Left ventricle myocardium superior (tissue), 1 donor: ENCODE results near the gene FAM118B. TPM values are rescaled to one million over a fixed set of nuclear protein-coding genes. Genes with fewer than 3 reads are reported as not detected.

Experiments
- ATAC-seq: fragments of 200-7000 bp; cut with Tn5 transposase; one replicate; pipeline ENCODE4 v1.9.1; 2020; ENCODE audit warnings: mild to moderate bottlenecking, moderate library complexity
- DNase-seq: peaks from one replicate; pipeline ENCODE4 v3.0.0-alpha.2; 2020
- intact Hi-C: fragments of 100-400 bp; cut with micrococcal nuclease; formaldehyde crosslinking; loops from one replicate; pipeline ENCODE4 v1.11.0; 2022
- long read RNA-seq: library from polyadenylated mRNA; unstranded; transcript quantifications from one replicate; pipeline ENCODE4 v2.0.0, GENCODE V29; 2021
- total RNA-seq: library from RNA; stranded (reverse); fragmentation: NEBNext Ultra II Directional; extraction: Animal tissue kit (Norgen Biotek cat#: 25700); gene quantifications from one replicate; pipeline ENCODE4 v1.2.1, GENCODE V29; 2021
- donor health status: DM: no; HTN: yes; CAD: no; lungs with severe emphysema.

Gene FAM118B
- 25.1 TPM for total RNA-seq
- long read RNA-seq, transcript FAM118B-209 (9 exons, 2,402 nt) = major isoform, 22 of 43 reads
- long read RNA-seq, partial matches to known transcripts = 2 of 43 reads
- long read RNA-seq, other reads (novel, unspliced or antisense) = 17 of 43 reads

DNA sequence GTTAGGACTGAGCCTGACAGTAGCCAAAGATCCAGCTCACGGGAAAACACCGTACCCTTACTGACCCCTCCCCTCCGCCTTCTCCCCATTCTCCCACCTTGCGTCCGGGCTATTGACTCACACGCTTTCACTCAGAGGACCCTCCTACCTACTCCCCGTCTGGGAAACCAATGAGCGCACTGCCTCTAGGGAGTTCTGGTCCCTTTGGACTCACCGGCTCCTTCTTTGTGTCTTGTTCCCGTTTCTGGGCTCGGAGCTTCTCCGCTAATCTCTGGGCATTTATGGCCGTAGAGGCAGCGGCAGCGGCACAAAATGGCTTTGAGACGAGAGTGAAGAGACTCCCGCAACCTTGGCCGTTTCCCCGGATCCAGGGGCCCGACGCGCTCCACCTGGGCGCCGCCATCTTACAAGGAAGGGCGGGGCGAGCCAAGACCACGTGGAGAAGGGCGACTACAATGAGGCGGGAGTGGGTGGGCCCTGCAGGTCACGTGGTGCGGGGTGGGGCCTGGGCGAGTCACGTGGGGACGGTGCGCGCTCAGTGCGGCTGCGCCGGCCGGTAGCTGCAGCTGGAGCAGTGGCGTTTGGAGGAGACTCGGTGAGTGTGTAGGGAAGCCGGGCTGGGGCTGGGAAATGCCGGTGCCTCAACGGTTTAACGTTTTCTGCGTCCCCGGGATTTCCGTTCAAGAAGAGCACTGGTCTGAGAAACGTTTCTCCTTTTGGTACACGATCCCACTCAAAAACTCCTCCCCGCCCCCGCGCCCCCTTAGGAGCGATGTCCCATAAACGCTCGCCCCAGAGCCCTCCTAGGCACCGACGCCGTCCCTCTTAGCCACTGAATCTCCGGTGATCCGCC lies at the start of gene FAM118B, which contains the start of gene RPUSD4:
FAM118B (plus strand) TSS at position 547 of the 853 bp plus-strand sequence. CDS start 23,220 bp downstream, outside the sequence.
RPUSD4 (minus strand) TSS at position 415 of the 853 bp plus-strand sequence; CDS start at position 403, 12 bp downstream.
- intact Hi-C loops = loop anchor here (10.0 kb wide), 1 partner anchor 53 kb away; the partner anchor contains the start of genes FOXRED1 and SRPRA
- DNase-seq (peak; percentile 99), ATAC-seq (peak; percentile 99)

DNA sequence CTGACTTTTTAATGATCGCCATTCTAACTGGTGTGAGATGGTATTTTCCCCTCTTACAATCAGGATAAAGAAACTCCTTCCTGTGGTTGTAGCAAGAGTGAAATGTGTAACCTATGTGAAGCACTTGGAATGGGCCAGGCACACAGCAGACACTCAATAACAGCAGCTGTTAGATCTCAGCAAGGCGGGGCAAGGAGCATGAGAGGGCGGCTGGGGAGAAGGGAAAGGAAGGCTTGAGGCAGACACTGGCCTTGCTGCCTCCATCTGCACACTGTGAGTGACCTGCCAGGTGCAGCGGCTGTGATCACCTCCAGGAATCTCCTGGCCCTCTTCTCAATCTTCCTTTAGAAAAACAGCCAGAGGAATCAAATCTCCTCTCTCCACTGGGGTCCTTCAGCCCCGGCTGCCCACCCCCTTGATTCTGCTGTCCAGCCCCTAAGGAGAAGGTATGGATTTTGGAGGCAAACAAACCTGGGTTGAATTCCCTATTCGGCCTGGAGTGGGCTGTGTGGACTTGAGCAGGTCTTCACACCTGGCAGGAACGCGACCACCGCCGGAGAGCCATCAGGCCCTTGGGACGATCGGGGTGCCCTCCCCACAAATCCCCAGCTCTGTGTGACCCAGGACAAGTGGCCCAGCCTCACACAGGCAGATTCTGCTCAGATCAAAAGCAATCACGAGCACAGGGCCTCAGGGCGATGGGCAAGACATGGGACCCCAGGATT lies 49.1 kb upstream of the FAM118B start:
- ATAC-seq (no peak), DNase-seq (no peak)
- intact Hi-C loops = no loop called here

DNA sequence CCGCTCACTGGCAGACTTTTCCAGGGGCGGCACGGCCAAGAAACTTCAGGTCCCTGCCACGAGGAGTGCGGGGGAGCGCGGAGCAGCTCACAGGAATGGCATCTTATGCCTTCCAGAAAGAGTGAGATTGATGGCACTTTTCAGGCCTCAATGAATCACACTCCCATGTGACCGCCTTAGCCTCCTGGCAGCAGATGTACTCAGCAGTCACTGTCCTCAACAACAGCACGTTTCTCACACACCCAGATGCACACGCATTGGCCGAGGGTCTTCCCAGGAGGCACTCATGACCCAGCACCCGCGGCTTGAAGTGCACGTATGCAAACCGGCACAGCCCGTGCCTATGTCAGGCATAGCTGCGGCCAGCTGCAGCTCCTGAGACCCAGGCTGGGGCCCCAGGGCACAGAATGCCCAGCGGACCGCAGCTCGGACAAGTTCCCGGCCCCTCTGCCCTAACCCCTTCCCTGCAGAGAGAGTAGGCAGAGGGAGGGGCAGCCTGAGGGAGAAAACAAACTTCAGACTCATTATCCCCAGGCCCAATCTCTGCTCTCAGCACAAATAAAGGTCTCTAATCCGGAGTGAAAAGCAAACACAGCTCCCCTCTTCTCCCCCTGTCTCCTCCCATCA lies 48.4 kb upstream of the FAM118B start:
- intact Hi-C loops = no loop called here
- no peak for ATAC-seq

DNA sequence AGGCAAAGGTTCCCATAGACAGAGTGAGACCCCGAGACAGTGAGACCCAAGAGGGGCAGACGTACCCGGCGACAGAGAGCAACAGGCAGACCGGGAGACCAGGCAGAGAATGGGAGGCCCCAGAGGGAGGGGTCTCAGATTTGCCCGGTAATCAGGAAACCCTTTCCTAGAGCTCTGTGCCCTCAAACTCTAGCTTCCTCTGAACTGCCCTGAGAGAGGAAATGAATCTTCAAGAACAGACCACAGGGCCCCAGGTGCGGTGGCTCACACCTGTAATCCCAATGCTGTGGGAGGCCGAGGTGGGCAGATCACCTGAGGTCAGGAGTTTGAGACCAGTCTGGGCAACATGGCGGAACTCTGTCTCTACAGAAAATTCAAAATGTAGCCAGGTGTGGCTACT lies 47.8 kb upstream of the FAM118B start:
- intact Hi-C loops = no loop called here
- no peak for ATAC-seq
- no peak for DNase-seq

More for the DNA sequence above, 48.4 kb upstream of the FAM118B start:
- no peak for DNase-seq

DNA sequence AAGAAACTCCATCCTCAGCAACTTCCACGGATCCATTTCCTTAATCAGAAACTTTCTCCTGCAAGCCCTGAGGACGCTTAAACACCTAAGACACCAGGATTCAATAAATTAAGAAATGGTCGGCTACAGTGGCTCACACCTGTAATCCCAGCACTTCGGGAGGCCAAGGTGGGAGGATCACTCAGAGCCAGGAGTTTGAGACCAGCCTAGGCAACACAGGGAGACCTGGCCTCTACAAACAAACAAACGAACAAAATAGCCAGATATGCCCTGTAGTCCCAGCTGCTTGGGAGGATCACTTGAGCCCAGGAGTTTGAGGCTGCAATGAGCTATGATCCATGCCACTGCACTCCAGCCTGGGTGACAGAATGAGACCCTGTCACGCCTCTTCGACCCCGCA lies 46.8 kb upstream of the FAM118B start:
- intact Hi-C loops = no loop called here
- DNase-seq = no peak
- ATAC-seq = no peak

DNA sequence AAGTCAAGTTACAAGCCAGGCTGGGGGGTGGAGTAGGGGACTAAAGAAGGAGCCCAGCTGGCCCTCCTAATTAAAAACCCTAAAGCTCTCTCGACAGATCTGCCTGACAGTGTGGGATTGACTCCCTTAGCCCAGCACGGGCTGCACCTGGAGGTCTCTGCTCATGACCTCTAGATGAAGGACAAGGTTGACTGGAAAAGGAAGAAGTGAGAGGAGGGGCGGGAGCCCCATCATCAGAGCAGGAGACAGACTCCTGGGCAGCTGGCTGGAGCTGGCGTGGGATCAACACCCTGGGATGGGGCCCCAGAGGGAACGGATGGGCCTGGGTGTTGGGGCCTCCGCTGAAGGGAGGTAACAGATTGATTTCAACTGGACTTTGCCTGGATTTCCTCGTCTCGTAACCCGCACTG lies 46.3 kb upstream of the FAM118B start:
- DNase-seq = no peak
- ATAC-seq = no peak
- intact Hi-C loops = no loop called here

DNA sequence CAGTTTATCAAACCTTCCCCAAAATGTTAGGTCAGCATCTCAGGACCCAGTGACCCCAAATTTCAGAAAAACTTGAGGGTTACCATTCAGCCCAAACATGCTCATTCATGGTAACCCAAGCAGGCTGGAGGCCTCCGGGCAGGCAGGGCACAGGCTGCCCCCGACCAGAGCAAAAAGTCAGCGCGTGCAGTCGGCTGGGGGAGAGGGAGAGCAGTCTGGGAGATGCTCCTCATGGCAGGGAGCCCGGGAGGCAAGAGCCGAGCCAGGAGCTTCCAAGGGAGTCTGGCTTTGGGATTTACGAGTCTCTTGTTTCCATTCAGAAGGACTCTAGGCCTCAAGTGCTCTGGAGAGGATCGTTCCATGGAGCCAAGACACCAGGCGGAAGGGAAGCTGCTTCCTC lies 45.8 kb upstream of the FAM118B start:
- no peak for ATAC-seq
- intact Hi-C loops = no loop called here
- peak; percentile 49 for DNase-seq

DNA sequence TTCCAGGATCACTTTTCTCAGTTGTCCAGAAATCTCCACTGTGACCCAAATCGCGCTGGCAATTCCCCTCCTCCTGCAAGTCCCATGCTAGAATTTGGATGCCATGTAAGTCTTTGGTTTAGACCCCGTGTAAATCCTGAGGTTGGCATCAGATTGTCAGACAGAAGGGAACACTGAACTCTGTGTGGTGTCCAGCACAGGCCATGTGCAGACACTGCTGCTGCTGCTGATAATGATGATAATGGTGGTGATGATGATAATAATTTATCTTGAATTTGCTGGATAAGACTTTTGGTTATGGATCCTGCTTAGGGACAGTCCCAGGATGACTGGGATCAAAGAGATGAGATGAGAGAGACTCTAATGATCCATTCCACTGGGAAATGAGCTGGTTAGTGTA lies 45.2 kb upstream of the FAM118B start:
- ATAC-seq (no peak), DNase-seq (no peak)
- intact Hi-C loops = no loop called here

DNA sequence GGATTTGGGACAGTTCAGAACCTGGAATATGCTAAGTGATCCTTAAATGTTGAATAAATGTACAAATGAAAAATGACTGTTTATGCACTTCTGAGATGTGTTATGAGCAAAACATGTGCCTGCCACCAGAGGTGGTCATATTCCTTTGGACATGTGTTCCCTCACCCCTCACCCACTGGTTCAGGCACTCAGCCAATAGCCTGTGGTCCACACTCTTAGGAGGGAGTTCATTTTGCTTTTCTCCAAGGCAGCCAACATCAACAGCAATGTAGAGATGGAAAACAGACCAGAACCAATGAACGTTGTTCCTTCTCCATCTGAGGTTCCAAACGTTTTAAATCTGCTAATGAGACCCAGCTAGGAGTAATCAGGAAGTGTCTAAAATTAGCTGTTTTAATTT lies 44.1 kb upstream of the FAM118B start:
- intact Hi-C loops = no loop called here
- ATAC-seq = no peak
- DNase-seq = no peak

DNA sequence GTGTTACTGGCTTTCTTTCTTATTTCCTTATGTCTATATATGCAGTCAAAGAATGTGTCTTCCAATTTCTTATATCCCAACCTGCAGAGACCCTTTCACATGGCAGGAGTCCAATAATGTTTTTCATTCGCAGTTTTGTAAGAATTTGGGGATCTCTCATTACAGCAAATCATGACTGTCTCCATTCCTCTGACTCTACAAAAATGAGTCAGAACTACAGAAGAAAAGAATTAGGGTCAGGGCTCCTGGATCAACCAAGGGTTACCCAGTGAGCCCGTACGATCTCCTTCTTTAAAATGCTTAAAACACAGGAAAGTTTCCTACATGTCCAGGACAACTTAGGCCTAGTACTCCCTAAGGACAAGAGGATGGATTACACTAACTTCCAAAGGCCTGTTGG lies 42.3 kb upstream of the FAM118B start:
- DNase-seq (no peak), ATAC-seq (no peak)
- intact Hi-C loops = no loop called here

DNA sequence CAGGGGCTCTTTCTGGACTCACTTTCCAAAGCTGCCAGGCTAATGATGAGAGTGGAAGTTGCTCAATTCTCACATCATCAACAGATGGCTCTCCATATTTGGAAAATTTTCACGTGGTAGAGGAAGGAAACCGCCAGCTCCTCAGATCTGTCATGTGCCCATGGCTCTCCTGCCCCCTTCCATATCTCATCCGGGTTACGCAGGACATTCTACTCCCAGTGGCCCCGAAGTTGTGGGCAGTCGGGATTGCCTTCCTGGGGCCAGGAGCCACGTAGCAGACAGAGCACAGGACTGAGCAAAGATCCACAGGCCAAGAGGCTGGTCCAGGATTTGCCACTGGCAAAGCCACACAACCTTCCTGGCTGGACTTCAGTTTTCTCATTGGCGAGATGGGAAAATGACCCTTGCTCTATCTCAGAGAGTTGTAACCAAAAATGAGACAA lies 39.0 kb upstream of the FAM118B start:
- intact Hi-C loops = no loop called here
- peak; percentile 13 for DNase-seq
- ATAC-seq = peak; percentile 22

DNA sequence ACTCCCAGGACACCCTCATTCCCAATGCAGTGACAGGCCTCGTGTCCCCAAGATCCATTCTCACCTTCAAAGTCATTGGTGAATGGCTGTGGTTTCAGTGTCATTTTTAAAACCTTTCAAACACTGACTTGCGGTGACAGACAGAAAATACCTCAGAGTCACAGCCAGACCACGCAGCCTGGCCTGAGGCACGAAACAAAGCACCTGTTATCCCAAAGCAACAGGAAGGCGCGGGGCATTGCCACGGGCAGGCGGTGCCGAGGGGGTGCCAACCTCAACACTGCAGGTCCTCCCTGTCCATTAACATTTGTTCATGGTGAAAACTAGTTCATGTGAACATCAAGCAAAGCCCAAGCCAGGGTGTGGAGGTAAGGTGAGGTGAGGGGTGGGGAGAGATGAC lies 38.3 kb upstream of the FAM118B start:
- DNase-seq = peak; percentile 12
- no peak for ATAC-seq
- intact Hi-C loops = no loop called here

DNA sequence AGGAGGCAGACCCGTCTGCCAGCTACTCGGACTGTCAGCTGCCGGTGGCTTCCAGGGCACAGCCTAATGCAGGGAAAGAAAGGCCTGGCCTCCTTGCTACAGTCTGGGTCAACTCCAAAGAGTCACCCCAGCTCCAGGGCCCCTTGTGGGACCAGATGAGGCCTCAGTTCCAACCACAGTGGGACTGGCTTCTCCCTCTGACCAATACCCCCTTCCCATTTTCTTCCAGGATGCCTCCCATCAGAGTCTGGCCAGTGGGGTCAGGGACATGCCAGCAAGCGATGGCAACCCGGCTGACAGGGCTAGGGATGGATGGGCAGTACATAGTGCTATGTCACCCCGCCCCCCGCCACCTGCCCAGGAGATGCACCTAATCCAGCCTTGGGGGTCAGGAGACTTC lies 36.8 kb upstream of the FAM118B start:
- DNase-seq = peak; percentile 19
- ATAC-seq = no peak

DNA sequence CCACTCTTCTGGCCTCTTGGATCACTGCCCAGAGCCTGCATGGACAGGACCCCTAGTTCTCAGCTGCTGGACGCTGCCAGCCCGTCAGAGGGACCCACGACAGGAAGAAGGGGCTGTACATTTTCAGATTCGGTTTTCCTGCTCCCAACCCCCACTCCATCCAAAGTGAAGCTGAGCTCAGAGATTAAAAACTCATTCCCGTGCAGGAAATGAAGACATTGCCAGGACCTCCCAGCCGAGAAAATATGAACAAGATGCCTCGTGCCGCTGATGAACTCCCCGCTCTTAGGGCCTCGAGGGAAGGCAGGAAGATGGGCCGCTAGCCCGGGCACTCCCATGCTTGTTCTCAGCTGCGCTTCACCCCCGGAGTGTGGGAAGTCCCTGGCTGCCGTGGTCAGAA lies 36.2 kb upstream of the FAM118B start:
- intact Hi-C loops = no loop called here
- ATAC-seq (peak; percentile 68), DNase-seq (peak; percentile 65)

More for the DNA sequence above, 36.8 kb upstream of the FAM118B start:
- intact Hi-C loops = no loop called here

DNA sequence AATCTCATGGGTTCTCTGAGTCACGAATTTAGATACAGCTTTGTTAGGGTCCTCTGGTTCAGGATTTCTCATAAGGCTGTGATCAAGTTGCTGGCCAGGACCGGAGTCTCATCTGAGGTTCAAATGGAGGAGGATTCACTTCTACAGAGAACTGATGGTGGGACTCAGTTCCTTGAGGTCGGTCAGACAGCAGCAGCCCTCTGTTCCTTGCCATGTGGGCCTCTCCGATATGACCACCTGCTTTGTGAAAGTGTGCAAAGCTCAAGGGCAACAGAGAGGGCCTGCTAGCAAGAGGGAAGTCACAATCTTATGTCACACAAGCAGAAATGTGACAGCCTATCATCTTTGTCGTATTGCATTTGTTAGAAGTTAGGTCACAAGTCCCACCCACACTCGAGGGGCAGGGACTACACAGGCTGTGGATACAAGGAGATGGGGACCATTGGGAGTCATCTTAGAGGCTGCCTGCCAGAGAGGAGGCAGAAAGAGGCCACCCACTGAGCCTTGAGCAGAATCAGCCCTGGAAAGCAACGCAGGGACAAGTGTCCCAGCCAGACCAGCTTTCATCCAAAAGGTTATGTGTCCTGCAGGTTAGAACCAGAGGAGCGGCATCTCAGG lies 34.6 kb upstream of the FAM118B start:
- DNase-seq (peak; percentile 19), ATAC-seq (no peak)
- intact Hi-C loops = no loop called here

DNA sequence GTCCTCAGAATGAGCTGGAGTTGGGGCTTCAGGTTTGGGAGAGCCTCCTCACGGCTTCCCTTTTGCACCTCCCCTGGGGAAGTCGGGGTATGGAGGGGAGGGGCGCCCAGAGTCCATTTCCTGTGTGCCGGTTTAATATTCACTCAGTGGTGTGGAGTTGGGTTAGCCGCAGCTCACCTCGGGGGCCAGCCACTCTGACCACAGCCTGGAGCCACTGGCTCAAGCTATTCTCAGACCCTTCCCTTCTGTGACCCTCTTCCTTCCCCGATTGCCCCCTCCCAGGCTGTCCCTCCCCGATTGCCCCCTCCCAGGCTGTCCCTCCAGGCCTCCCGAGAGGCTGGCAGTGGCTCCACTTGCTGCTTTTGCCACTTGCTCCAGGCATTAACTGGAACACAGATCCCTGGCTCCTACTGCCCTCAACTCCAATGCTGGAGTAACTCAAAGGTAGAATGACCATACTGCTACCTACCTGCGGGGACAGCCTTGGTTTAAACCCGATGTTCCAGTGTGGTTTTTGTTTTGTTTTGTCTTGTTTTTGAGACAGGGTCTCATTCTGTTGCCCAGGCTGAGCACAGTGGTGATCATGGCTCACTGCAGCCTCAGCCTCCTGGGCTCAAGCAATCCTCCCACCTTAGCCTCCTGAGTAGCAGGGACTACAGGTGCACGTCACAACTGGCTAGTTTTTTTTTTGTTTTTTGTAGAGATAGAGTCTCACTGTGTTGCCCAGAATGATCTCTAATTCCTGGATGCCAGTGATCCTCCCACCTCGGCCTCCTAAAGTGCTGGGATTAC lies 29.4 kb upstream of the FAM118B start:
- intact Hi-C loops = no loop called here
- DNase-seq = no peak
- no peak for ATAC-seq

DNA sequence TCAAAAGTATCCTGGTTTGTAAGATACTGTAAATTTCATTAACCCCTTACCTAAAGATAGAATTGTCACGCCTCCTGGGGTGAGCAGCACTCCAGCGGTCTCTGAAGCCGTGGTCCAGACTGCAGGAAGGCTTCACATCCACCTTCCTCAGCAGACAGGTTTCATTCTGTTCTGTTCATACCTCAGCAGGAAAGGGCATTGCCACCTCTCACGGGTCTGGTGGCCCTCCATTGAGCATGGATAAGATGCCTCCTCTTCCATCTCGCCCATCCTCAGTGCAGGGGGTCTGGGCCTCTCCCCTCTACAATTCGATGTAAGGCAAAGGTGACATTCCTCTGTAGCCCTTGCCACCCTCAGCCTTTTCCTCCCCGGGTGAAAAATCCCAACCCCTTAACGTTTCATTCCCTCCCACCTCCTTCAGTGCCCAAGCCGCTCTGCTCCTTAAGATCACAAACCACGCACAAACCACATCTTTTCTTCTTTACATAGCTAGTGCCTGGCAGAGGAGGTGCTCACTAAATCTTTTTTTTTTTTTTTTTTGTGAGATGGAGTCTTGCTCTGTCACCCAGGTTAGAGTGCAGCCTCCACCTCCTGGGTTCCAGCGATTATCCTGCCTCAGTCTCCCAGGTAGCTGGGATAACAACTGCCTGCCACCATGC lies 28.7 kb upstream of the FAM118B start:
- ATAC-seq = no peak
- intact Hi-C loops = no loop called here
- DNase-seq = no peak
